B cell (primary cell): ENCODE data around the gene SYT14.

ENCODE experiments used
- EZH2 ChIP-seq: IDR thresholded peaks from 2 replicates; pipeline ENCODE4 v1.6.1; 2012; ENCODE audit warnings: borderline replicate concordance, low read depth, mild to moderate bottlenecking, moderate library complexity, low read length; ENCODE audit not compliant: insufficient read depth, poor library complexity, severe bottlenecking
- TF ChIP-seq, protein P1 (sequence below): fragments of 200-600 bp; IDR thresholded peaks from one replicate; pipeline ENCODE4 v1.8.0; 2022; ENCODE audit warnings: antibody characterized with exemption, mild to moderate bottlenecking

DNA sequence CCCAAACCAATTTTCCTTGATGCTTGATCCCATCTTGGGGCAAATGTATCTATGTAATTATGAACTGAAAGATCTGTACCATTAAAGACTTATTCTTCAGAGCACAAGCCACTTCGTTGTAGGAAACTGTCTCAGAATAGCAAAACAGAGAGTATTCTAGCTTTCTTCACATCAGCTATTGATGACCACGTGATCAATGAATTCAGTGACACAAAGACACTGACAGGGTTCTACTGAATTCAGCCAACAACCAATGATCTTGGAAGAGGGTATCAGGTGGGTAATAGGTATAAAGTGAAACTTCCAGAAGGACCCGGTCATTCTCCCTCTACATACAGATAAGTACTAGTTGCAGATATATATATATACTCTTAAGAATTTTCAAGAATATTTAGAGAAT, 260.8 kb downstream of the SYT14 start:
- TF ChIP-seq, protein P1, sequence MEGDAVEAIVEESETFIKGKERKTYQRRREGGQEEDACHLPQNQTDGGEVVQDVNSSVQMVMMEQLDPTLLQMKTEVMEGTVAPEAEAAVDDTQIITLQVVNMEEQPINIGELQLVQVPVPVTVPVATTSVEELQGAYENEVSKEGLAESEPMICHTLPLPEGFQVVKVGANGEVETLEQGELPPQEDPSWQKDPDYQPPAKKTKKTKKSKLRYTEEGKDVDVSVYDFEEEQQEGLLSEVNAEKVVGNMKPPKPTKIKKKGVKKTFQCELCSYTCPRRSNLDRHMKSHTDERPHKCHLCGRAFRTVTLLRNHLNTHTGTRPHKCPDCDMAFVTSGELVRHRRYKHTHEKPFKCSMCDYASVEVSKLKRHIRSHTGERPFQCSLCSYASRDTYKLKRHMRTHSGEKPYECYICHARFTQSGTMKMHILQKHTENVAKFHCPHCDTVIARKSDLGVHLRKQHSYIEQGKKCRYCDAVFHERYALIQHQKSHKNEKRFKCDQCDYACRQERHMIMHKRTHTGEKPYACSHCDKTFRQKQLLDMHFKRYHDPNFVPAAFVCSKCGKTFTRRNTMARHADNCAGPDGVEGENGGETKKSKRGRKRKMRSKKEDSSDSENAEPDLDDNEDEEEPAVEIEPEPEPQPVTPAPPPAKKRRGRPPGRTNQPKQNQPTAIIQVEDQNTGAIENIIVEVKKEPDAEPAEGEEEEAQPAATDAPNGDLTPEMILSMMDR = no peak
- TF ChIP-seq EZH2 = no peak
